Activated T-cell treated with anti-CD3 and anti-CD28 coated beads, Interleukin-2, amount 50 U/mL, for 72 hours (primary cell): ENCODE results near the gene MEAF6. TPM values are rescaled to one million over a fixed set of nuclear protein-coding genes. Genes with fewer than 3 reads are reported as not detected.
A peak's percentile ranks its signal among the peaks of the same experiment; 100 is the strongest.
"Not testable (repeated sequence)": the region's sequence is repeated elsewhere in the genome, so short reads cannot be mapped to it uniquely, and the experiment has no call there.

ENCODE experiments used
- ATAC-seq, 2 donors: fragments of 150-1000 bp; cut with Tn5 transposase; replicated peaks in 1 of 2; 2 replicates each; pipeline ENCODE4 v1.10.0; 2021; ENCODE audit warnings: moderate library complexity in 2 of 2, mild to moderate bottlenecking in 1 of 2
- DNase-seq, 2 donors: peaks; one replicate each; pipeline ENCODE4 v3.0.0; 2021 to 2022; ENCODE audit warnings: mixed read lengths in 1 of 2
- H3K27ac Mint-ChIP-seq: one replicate; pipeline ENCODE4 v1.8.0; 2022; ENCODE audit warnings: mild to moderate bottlenecking, moderate library complexity, mixed read lengths
- H3K27me3 Mint-ChIP-seq: one replicate; pipeline ENCODE4 v1.8.0; 2022; ENCODE audit warnings: low read depth, mixed read lengths
- H3K36me3 Mint-ChIP-seq, 2 donors: one replicate each; pipeline ENCODE4 v1.8.0; 2022; ENCODE audit warnings: mixed read lengths in 2 of 2, mild to moderate bottlenecking in 1 of 2; ENCODE audit not compliant: insufficient read depth in 2 of 2
- H3K4me1 Mint-ChIP-seq: one replicate; pipeline ENCODE4 v1.8.0; 2022; ENCODE audit warnings: low read depth, mixed read lengths
- H3K4me3 Mint-ChIP-seq, 2 donors: one replicate each; pipeline ENCODE4 v1.8.0; 2022; ENCODE audit warnings: mild to moderate bottlenecking in 2 of 2, mixed read lengths in 2 of 2, moderate library complexity in 2 of 2
- H3K9me3 Mint-ChIP-seq, 2 donors: one replicate each; pipeline ENCODE4 v1.8.0; 2022; ENCODE audit warnings: mixed read lengths in 2 of 2
- total RNA-seq, 2 donors: library from RNA; stranded (reverse); gene quantifications; one replicate each; pipeline ENCODE4 v1.2.3, GENCODE V29; 2022

The MEAF6 gene
- total RNA-seq, 2 donors from 2014 or later: 105 to 108 TPM

DNA sequence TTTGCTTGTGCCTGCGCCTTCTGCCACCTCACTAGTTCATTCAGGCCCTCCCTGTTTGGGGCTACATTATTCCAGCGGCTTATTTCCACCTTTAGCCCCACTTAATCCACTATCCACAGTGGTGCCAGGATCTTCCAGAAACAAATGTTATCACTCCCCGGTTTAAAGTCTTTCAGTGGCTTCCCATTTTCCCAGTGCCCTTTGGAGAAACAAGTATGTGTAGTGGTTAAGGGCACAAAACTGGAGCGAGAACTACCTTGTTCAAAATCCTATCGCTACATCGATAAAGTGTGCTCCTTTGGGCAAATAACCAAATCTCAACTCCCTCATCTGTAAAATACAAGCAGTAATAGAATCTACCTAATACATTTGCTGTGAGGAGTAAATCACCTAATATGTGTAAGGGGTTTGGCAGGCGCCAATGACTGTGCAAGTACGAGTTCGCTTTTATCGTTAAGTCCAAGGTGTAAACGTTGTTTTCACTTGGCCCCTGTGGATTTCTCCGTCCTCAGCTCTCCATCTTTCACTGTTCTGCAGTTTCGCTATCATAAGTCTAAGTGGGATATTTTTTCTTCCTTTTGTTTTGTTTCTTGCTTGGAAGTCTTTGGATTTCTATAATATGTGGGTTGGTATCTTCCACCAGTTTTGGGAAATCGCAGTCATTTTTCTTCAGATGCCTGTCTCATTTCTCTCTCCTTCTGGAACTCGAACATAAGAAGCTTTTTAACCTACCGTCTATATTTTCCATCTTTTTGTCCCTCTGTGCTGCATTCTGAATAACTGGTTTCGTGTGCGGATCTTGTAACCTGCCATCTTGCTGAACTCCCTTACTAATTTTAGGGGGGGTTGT, 844 bp upstream of the MEAF6 start:
- no peak for ATAC-seq
- Mint-ChIP-seq H3K27ac (peak overlapping the region; percentile 96), H3K36me3 (peaks cover 7 to 20% of the 10 kb centered on the region in 2 donors), H3K4me1 (peaks cover 59% of the 10 kb centered on the region), H3K4me3 (peak overlapping the region; percentile 95 to 97), H3K9me3 (no peaks in the 10 kb centered on the region), H3K27me3 (no peaks in the 10 kb centered on the region)
- no peak for DNase-seq

- H3K9me3 Mint-ChIP-seq: no peaks in the 10 kb centered on the region
- H3K27ac Mint-ChIP-seq: peak overlapping the region; percentile 96
- H3K4me1 Mint-ChIP-seq: peaks cover 52% of the 10 kb centered on the region
- DNase-seq (peak; percentile 64 to 75), ATAC-seq (peak; percentile 58 to 63)
- H3K36me3 Mint-ChIP-seq: peaks cover 7 to 24% of the 10 kb centered on the region in 2 donors
- H3K4me3 Mint-ChIP-seq: peak overlapping the region; percentile 97
- H3K27me3 Mint-ChIP-seq: no peaks in the 10 kb centered on the region
Measured at GRCh38 chr1:37513795-37514349, 694 bp downstream of the MEAF6 start.

- no peaks in the 10 kb centered on the region for H3K27me3 Mint-ChIP-seq
- no peaks in the 10 kb centered on the region for H3K9me3 Mint-ChIP-seq
- ATAC-seq (no peak), DNase-seq (no peak)
- H3K27ac Mint-ChIP-seq: peak overlapping the region; percentile 85
- H3K4me3 Mint-ChIP-seq: peak overlapping the region; percentile 20 to 30
- peaks cover 18 to 50% of the 10 kb centered on the region in 2 donors for H3K36me3 Mint-ChIP-seq
- peaks cover 62% of the 10 kb centered on the region for H3K4me1 Mint-ChIP-seq
Measured at GRCh38 chr1:37509181-37509580, 5.4 kb downstream of the MEAF6 start.

- H3K36me3 Mint-ChIP-seq: peaks cover 14 to 39% of the 10 kb centered on the region in 2 donors
- ATAC-seq (no peak), DNase-seq (no peak)
- peak overlapping the region; percentile 17 for H3K27ac Mint-ChIP-seq
- H3K4me1 Mint-ChIP-seq: peaks cover 40% of the 10 kb centered on the region
- H3K27me3 Mint-ChIP-seq: no peaks in the 10 kb centered on the region
- no peak overlapping the region for H3K4me3 Mint-ChIP-seq
- H3K9me3 Mint-ChIP-seq: no peaks in the 10 kb centered on the region
Measured at GRCh38 chr1:37506740-37507139, 7.8 kb downstream of the MEAF6 start.

DNA sequence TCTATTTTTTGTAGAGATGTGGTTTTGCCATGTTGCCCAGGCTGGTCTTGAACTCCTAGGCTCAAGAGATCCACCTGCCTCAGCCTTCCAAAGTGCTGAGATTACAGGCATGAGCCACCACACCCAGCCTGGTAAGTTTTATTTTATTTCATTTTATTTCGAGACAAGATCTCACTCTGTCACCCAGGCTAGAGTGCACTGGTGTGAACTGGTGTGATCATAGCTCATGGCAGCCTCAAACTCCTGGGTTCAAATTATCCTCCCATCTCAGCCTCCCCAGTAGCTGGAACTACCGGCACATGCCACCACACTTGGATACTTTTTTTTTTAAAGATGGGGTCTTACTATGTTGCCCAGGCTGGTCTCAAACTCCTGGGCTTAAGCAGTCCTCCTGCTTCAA, 11.8 kb downstream of the MEAF6 start:
- not testable (repeated sequence) for H3K27me3 Mint-ChIP-seq, H3K9me3 Mint-ChIP-seq, ATAC-seq, H3K4me3 Mint-ChIP-seq, DNase-seq
- Mint-ChIP-seq H3K4me1 (peaks cover 17% of the 10 kb centered on the region), H3K27ac (peak overlapping the region; percentile 65), H3K36me3 (peaks cover 11 to 42% of the 10 kb centered on the region in 2 donors)

DNA sequence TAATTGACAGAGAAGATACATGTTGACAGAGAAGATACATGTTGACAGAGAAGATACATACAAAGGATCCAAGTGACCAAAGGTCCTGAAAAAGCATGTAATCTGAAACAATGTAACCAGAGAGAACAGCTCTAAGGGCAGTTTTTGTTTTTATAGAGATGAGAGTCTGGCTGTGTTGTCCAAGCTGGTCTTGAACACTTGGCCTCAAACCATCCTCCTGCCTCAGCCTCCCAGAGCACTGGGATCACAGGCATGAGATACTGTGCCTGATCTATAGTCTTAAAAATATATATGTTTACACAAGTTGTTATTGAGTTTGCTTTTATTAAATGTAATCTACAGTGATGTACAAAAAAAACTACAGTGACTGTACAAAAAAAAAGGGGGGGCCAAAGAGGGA, 12.5 kb downstream of the MEAF6 start:
- peak overlapping the region; percentile 84 for H3K27ac Mint-ChIP-seq
- no peak overlapping the region for H3K4me3 Mint-ChIP-seq
- peaks cover 11% of the 10 kb centered on the region for H3K4me1 Mint-ChIP-seq
- DNase-seq: no peak
- no peaks in the 10 kb centered on the region for H3K27me3 Mint-ChIP-seq
- no peak for ATAC-seq
- H3K9me3 Mint-ChIP-seq: no peaks in the 10 kb centered on the region
- H3K36me3 Mint-ChIP-seq: peaks cover 11 to 35% of the 10 kb centered on the region in 2 donors

DNA sequence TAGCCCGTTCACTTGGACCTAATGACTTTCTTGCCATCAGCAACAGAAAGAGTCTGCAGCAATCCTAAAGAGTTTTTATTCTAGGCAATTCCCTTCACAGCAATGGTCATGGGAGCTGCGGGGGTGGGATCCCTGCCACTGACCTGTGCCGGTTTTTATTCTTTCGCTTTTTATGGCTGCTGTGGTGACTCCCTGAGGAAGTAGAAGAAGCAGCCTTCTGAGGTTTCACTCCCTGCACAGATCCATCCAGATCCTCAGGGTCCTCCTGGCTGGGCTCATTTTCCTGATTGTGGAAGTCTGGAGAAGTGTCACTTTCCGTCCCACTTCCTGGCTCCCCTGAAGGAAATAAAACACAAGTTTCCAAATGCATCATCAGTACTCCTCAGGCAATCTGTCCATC, 12.9 kb downstream of the MEAF6 start:
- Mint-ChIP-seq H3K27ac (no peak overlapping the region), H3K4me1 (peaks cover 6% of the 10 kb centered on the region), H3K4me3 (no peak overlapping the region), H3K36me3 (peaks cover 11 to 34% of the 10 kb centered on the region in 2 donors), H3K27me3 (no peaks in the 10 kb centered on the region), H3K9me3 (no peaks in the 10 kb centered on the region)
- ATAC-seq (no peak), DNase-seq (no peak)

DNA sequence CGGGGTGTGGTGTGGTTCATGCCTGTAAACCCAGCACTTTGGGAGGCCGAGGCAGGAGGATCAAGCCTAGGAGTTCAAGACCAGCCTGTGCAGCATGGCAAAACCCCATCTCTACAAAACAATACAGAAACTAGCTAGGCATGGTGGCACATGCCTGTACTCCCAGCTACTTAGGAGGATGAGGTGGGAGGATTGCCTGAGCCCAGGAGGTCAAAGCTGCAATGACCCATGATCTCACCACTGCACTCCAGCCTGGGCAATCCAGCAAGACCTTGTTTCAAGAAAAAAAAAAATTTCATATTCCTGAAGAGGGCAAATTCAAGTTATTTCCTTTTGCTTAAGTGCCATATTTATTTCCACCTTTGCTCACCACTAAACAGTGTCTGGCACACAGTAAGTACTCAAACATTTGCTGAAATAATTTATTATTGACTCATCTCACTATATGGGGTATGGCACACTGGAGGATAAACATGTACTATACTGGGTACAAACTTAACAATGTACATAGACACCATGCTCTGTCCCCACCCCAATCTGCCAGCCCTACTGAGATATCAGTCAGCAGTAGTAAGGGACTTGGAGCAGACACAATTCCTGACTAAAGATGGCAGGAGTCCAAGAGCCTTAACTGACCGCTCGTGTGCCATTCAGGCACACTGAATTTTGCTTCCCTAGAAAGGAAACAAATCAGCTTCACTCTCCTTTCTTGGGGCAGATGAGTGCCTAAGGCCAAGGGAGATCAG, 15.5 kb downstream of the MEAF6 start:
- Mint-ChIP-seq H3K27me3 (no peaks in the 10 kb centered on the region), H3K9me3 (no peaks in the 10 kb centered on the region), H3K27ac (no peak overlapping the region), H3K36me3 (peaks cover 3 to 25% of the 10 kb centered on the region in 2 donors), H3K4me1 (peaks cover 9% of the 10 kb centered on the region), H3K4me3 (no peak overlapping the region)
- no peak for DNase-seq
- ATAC-seq: no peak

DNA sequence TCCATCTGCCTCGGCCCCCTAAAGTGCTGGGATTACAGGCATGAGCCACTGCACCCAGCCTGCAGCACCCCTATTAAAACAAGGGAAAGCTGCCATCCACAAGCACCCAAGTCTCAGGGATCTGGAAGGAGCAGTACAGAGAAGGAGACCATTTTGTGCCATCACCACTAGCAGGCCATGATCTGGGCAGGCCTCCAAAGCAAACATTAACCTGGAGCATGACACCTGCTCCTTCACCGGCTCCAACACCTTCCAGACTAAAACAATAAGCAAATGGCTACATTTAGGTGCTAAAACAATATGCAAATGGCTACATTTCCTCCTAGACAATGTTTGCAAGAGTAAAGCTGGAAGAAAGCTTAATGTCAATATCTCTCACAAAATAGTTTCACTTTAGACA, 16.7 kb downstream of the MEAF6 start:
- Mint-ChIP-seq H3K9me3 (no peaks in the 10 kb centered on the region), H3K27ac (no peak overlapping the region), H3K36me3 (peaks cover 3 to 28% of the 10 kb centered on the region in 2 donors), H3K27me3 (no peaks in the 10 kb centered on the region), H3K4me3 (no peak overlapping the region), H3K4me1 (peaks cover 21% of the 10 kb centered on the region)
- ATAC-seq (no peak), DNase-seq (no peak)

- no peaks in the 10 kb centered on the region for H3K9me3 Mint-ChIP-seq
- DNase-seq: no peak
- H3K27me3 Mint-ChIP-seq: no peaks in the 10 kb centered on the region
- peak overlapping the region; percentile 33 for H3K27ac Mint-ChIP-seq
- H3K4me3 Mint-ChIP-seq: no peak overlapping the region
- H3K4me1 Mint-ChIP-seq: peaks cover 24% of the 10 kb centered on the region
- peaks cover 2 to 22% of the 10 kb centered on the region in 2 donors for H3K36me3 Mint-ChIP-seq
- no peak for ATAC-seq
Measured at GRCh38 chr1:37495875-37496274, 18.7 kb downstream of the MEAF6 start.

- Mint-ChIP-seq H3K27ac (peak overlapping the region; percentile 100), H3K27me3 (no peaks in the 10 kb centered on the region), H3K36me3 (peaks cover 7 to 17% of the 10 kb centered on the region in 2 donors), H3K4me3 (peak overlapping the region; percentile 25 to 71), H3K9me3 (no peaks in the 10 kb centered on the region), H3K4me1 (peaks cover 22% of the 10 kb centered on the region)
- ATAC-seq (peak; percentile 88 to 89), DNase-seq (peak; percentile 43 to 45)
Measured at GRCh38 chr1:37493336-37494098, 21.0 kb downstream of the MEAF6 start.

DNA sequence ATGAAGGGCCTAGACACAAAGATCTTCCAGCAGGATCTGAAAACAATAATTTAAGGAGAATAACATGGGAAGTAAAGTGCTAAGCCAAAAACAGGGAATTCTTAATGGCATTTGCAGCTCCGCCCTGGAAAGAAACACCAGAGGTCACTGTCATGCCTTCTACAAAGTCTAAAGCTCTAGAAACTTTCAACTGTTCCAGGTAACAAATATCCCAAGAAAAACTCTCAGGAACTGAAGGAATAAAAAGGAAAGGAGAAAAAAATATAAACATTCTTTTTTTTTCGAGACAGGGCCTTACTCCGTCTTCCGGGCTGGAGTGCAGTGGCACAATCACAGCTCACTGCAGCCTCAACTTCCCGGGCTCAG, 27.0 kb downstream of the MEAF6 start:
- Mint-ChIP-seq H3K27ac (peak overlapping the region; percentile 1), H3K9me3 (no peaks in the 10 kb centered on the region), H3K36me3 (peaks cover 8 to 9% of the 10 kb centered on the region in 2 donors), H3K27me3 (no peaks in the 10 kb centered on the region), H3K4me1 (peaks cover 18% of the 10 kb centered on the region), H3K4me3 (no peak overlapping the region)
- ATAC-seq: no peak
- DNase-seq: no peak
